GM23248 (cell line): ENCODE data around the gene FNDC1. TPM values are rescaled to one million over a fixed set of nuclear protein-coding genes. Genes with fewer than 3 reads are reported as not detected.

Experiments
- DNase-seq: peaks from one replicate; pipeline ENCODE4 v3.0.0-alpha.2; 2015
- H2AFZ ChIP-seq: fragments of 200-600 bp; sonication (generic); 2 replicates; pipeline ENCODE4 v1.6.1; 2016; ENCODE audit warnings: antibody characterized with exemption
- H3F3A ChIP-seq: fragments of 200-600 bp; sonication (generic); 2 replicates; pipeline ENCODE4 v1.6.1; 2016; ENCODE audit warnings: mild to moderate bottlenecking, antibody characterized with exemption, mixed run types; ENCODE audit not compliant: insufficient read depth
- H3K27ac ChIP-seq: fragments of 200-600 bp; sonication (generic); 2 replicates; pipeline ENCODE4 v1.5.1; 2016; ENCODE audit warnings: mild to moderate bottlenecking
- H3K27me3 ChIP-seq: fragments of 200-600 bp; sonication (generic); replicated peaks from 2 replicates; pipeline ENCODE4 v1.6.1; 2016; ENCODE audit warnings: mild to moderate bottlenecking; ENCODE audit not compliant: insufficient read depth
- H3K36me3 ChIP-seq: fragments of 200-600 bp; sonication (generic); 2 replicates; pipeline ENCODE4 v1.6.1; 2016; ENCODE audit warnings: low read depth, mild to moderate bottlenecking
- H3K4me1 ChIP-seq: fragments of 200-600 bp; sonication (generic); 2 replicates; pipeline ENCODE4 v1.6.1; 2016; ENCODE audit warnings: mild to moderate bottlenecking; ENCODE audit not compliant: insufficient read depth
- H3K4me2 ChIP-seq: fragments of 200-600 bp; sonication (generic); one replicate; pipeline ENCODE4 v1.6.1; 2016; ENCODE audit warnings: mild to moderate bottlenecking; ENCODE audit not compliant: unreplicated experiment
- H3K4me3 ChIP-seq: fragments of 200-600 bp; sonication (generic); 2 replicates; pipeline ENCODE4 v1.5.1; 2016; ENCODE audit warnings: mild to moderate bottlenecking
- H3K79me2 ChIP-seq: fragments of 200-600 bp; sonication (generic); 2 replicates; pipeline ENCODE4 v1.6.1; 2016; ENCODE audit warnings: mild to moderate bottlenecking; ENCODE audit not compliant: insufficient read depth
- H3K9ac ChIP-seq: fragments of 200-600 bp; sonication (generic); 2 replicates; pipeline ENCODE4 v1.6.1; 2016; ENCODE audit warnings: mild to moderate bottlenecking
- H3K9me2 ChIP-seq: fragments of 200-600 bp; sonication (generic); 2 replicates; pipeline ENCODE4 v1.6.1; 2016; ENCODE audit warnings: mixed run types, mild to moderate bottlenecking, moderate library complexity; ENCODE audit not compliant: insufficient read depth
- H3K9me3 ChIP-seq: fragments of 200-600 bp; sonication (generic); one replicate; pipeline ENCODE4 v1.6.1; 2017; ENCODE audit warnings: low read depth
- H4K20me1 ChIP-seq: fragments of 200-600 bp; sonication (generic); 2 replicates; pipeline ENCODE4 v1.6.0; 2016; ENCODE audit not compliant: insufficient read depth
- EZH2 ChIP-seq: fragments of 200-600 bp; sonication (generic); IDR thresholded peaks from 2 replicates; pipeline ENCODE4 v1.6.1; 2018; ENCODE audit warnings: antibody characterized with exemption, mild to moderate bottlenecking; ENCODE audit not compliant: insufficient read depth, poor library complexity, severe bottlenecking
- EZH2phosphoT487 ChIP-seq: fragments of 200-600 bp; sonication (generic); IDR thresholded peaks from 2 replicates; pipeline ENCODE4 v1.6.1; 2018; ENCODE audit warnings: antibody characterized with exemption, moderate library complexity, mild to moderate bottlenecking, low read depth; ENCODE audit not compliant: insufficient read depth
- WGBS, 2 experiments: methylation state at CpG; one replicate each; pipeline ENCODE4 v1.1.6; 2015 to 2017; ENCODE audit warnings: low lambda C conversion rate in 2 of 2, low coverage in 1 of 2; ENCODE audit errors: missing lambda C conversion rate in 2 of 2; 5-methylcytosine and 5-hydroxymethylcytosine counted together
- in situ Hi-C: fragments of 300-500 bp; cut with MboI; formaldehyde crosslinking; loops from 2 replicates; pipeline ENCODE4 v1.15.0; 2020
- polyA plus RNA-seq: library from polyadenylated mRNA; unstranded; fragments of >200 nt; fragmentation: Nextera tagmentation; extraction: Ambion mirVana; gene quantifications from 2 replicates; pipeline ENCODE4 v1.2.1, GENCODE V29; 2016
- total RNA-seq: library from RNA; depleted of rRNA; stranded (reverse); fragments of >200 nt; shearing (Covaris generic); gene quantifications from 2 replicates; pipeline ENCODE4 v1.2.3, GENCODE V29; 2014

The FNDC1 gene
- total and polyA plus RNA-seq, 2 experiments from 2014 or later: 5.2 to 7.8 TPM

DNA sequence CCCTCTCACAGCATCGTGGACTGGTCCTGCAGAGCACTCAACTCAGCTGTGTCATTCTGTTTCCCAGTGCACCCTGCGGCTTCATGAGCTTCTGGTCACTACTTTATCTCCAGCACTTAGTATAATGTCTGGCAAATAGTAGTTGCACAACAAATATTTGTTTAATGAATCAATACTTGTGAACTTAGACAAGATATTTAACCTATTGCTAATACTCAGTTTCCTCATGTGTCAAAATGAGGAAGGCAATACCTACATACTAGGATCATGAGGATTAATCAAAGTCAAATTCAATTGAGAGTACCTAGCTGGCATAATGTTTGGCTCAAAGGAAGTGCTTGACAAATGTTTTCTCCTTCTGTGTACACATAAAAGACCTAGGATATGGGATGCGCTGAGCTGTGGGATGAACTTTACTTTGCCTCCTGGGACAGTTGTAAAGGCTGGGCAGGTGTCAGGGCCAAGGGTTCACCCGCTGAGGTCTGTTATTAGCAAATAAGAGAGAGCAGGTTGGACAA lies 86.3 kb downstream of the FNDC1 start:
- in situ Hi-C loops: no loop called here

DNA sequence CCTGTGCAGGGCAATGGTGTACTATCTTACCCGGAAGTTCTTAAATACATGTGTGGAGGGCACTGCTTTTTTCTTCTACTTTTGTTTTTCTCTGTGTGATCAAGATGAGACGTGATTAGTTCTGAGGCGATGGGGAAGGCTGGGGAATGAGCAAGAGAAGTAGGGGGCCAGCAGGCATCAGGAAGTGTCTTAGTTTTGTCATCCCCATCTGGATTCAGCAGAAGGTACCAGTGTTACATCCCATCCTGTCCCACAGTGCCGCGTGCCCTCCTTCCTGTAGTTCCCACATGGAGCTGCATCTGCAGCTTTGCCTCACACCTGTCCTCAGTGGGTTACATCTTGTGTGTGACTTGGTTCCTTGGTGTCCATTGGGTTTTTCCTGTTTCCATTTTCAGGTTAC lies 86.9 kb downstream of the FNDC1 start:
- Histone ChIP-seq H3K36me3 (no peaks in the 10 kb centered on the region), H3K79me2 (no peaks in the 10 kb centered on the region), H3K4me1 (peaks cover 13% of the 10 kb centered on the region), H3K9me3 (no peaks in the 10 kb centered on the region), H2AFZ (no peak overlapping the region), H3K4me3 (no peak overlapping the region), H4K20me1 (no peaks in the 10 kb centered on the region), H3K9ac (no peak overlapping the region), H3K27ac (no peak overlapping the region), H3K9me2 (no peaks in the 10 kb centered on the region), H3F3A (peaks cover 7% of the 10 kb centered on the region), H3K27me3 (no peaks in the 10 kb centered on the region), H3K4me2 (no peak overlapping the region)
- no peak for DNase-seq
- no peak for TF ChIP-seq EZH2phosphoT487
- TF ChIP-seq EZH2: no peak
- in situ Hi-C loops: no loop called here
- 93 to 96% methylated on average over 5 of the region's 5 CpGs for WGBS, 2 experiments

More for the DNA sequence above, 86.3 kb downstream of the FNDC1 start:
- H3K36me3 ChIP-seq: no peaks in the 10 kb centered on the region
- H3K4me2 ChIP-seq: no peak overlapping the region
- 70% methylated on average over 4 of the region's 4 CpGs for WGBS, 2 experiments
- peaks cover 13% of the 10 kb centered on the region for H3K4me1 ChIP-seq
- no peak overlapping the region for H3K9ac ChIP-seq
- no peaks in the 10 kb centered on the region for H3K9me3 ChIP-seq
- H3K79me2 ChIP-seq: no peaks in the 10 kb centered on the region
- TF ChIP-seq EZH2phosphoT487 (no peak), EZH2 (no peak)
- H3K27me3 ChIP-seq: no peaks in the 10 kb centered on the region
- no peak for DNase-seq
- no peak overlapping the region for H2AFZ ChIP-seq
- H3K27ac ChIP-seq: no peak overlapping the region
- no peak overlapping the region for H3K4me3 ChIP-seq
- H4K20me1 ChIP-seq: no peaks in the 10 kb centered on the region
- H3K9me2 ChIP-seq: no peaks in the 10 kb centered on the region
- H3F3A ChIP-seq: peaks cover 7% of the 10 kb centered on the region

DNA sequence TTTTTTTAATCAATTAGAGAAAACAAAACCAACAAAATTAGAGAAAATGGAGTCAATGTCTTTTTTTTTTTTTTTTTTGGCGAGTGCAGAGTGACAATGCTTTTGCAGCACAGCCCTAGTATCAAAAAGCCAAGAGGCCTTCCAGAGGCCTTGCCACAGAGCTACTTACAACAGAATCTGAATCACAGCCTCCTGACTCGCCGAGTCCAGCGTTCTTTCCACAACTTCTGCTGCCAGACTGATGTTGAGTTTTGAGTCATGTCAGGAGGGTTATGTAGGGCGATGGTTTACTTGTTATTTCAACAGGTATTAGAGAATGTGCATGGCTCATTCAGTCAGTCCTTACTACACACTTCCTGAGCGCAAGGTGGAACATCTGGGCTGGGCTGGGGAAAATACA lies 88.6 kb downstream of the FNDC1 start:
- Histone ChIP-seq H3K9ac (no peak overlapping the region), H3K4me3 (no peak overlapping the region), H3K27ac (peak overlapping the region; percentile 35), H2AFZ (no peak overlapping the region), H3K79me2 (no peaks in the 10 kb centered on the region), H3K9me3 (no peaks in the 10 kb centered on the region), H3K9me2 (no peaks in the 10 kb centered on the region), H3K36me3 (no peaks in the 10 kb centered on the region), H3K4me2 (no peak overlapping the region), H4K20me1 (no peaks in the 10 kb centered on the region), H3K27me3 (no peaks in the 10 kb centered on the region), H3K4me1 (peaks cover 13% of the 10 kb centered on the region), H3F3A (peaks cover 7% of the 10 kb centered on the region)
- peak; percentile 91 for DNase-seq
- in situ Hi-C loops: no loop called here
- no peak for TF ChIP-seq EZH2
- no peak for TF ChIP-seq EZH2phosphoT487
- 18 to 20% methylated on average over 6 of the region's 6 CpGs for WGBS, 2 experiments

DNA sequence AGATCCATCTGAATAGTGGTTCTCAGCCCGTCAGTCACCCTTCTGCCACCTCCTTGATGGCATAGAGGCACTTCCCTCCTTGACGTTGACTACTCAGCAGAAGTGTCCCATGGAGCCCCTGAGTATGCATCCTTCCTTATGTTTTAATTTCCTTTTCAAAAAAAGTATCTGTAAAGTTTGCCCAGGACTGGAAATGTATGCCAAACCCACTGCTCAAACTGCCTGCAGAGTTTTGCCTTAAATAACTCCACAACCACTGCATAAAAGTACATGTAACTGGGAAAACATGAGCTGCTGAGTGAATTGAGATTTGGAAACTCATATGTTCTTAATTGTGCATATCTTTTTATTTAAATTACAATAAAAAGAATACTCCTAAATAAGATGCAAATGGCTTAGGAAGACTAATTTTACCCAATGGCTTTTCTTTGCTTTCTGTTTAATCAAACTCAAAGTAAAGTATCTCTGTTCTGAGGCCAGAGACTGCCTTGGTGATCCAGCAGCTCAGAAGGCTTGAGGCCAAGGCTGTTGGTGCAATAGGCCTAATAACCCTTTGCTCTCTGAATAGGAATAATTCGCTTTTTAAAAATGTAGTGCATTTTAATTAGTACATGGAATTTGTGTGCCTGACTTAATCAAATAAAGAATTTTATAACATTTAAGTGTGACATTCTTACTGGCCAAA lies 90.4 kb downstream of the FNDC1 start:
- Histone ChIP-seq H3K4me1 (peaks cover 13% of the 10 kb centered on the region), H3K4me2 (no peak overlapping the region), H3K79me2 (no peaks in the 10 kb centered on the region), H2AFZ (no peak overlapping the region), H3K9me3 (no peaks in the 10 kb centered on the region), H4K20me1 (no peaks in the 10 kb centered on the region), H3K4me3 (no peak overlapping the region), H3F3A (peaks cover 7% of the 10 kb centered on the region), H3K27me3 (no peaks in the 10 kb centered on the region), H3K9ac (no peak overlapping the region), H3K27ac (no peak overlapping the region), H3K36me3 (no peaks in the 10 kb centered on the region), H3K9me2 (no peaks in the 10 kb centered on the region)
- DNase-seq: peak; percentile 56
- TF ChIP-seq EZH2phosphoT487 (no peak), EZH2 (no peak)
- in situ Hi-C loops: no loop called here
- WGBS, 2 experiments: 47 to 56% methylated on average over 3 of the region's 3 CpGs
